ENCODE measurements around the gene COPB2.

- TF ChIP-seq ZNF585B (tag by site-specific recombination; IDR thresholded peaks at IDR 0.05) (no peak), ZNF658 (tag by site-specific recombination; IDR thresholded peaks at IDR 0.05) (no peak), SP3 (tag by site-specific recombination; IDR thresholded peaks at IDR 0.05) (no peak), ZNF23 (tag by site-specific recombination; IDR thresholded peaks at IDR 0.05; ENCODE audit: borderline replicate concordance) (no peak), ZNF18 (tag by site-specific recombination; IDR thresholded peaks at IDR 0.05) (no peak), PRDM4 (tag by site-specific recombination; IDR thresholded peaks at IDR 0.05) (no peak), ZNF837 (tag by site-specific recombination; IDR thresholded peaks at IDR 0.05) (no peak), ZBTB17 (tag by site-specific recombination; IDR thresholded peaks at IDR 0.05) (no peak), ZNF558 (tag by site-specific recombination; IDR thresholded peaks at IDR 0.05) (no peak), ZNF768 (tag by site-specific recombination; IDR thresholded peaks at IDR 0.05) (no peak)
- TF ChIP-seq, protein P1, sequence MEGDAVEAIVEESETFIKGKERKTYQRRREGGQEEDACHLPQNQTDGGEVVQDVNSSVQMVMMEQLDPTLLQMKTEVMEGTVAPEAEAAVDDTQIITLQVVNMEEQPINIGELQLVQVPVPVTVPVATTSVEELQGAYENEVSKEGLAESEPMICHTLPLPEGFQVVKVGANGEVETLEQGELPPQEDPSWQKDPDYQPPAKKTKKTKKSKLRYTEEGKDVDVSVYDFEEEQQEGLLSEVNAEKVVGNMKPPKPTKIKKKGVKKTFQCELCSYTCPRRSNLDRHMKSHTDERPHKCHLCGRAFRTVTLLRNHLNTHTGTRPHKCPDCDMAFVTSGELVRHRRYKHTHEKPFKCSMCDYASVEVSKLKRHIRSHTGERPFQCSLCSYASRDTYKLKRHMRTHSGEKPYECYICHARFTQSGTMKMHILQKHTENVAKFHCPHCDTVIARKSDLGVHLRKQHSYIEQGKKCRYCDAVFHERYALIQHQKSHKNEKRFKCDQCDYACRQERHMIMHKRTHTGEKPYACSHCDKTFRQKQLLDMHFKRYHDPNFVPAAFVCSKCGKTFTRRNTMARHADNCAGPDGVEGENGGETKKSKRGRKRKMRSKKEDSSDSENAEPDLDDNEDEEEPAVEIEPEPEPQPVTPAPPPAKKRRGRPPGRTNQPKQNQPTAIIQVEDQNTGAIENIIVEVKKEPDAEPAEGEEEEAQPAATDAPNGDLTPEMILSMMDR (tag by site-specific recombination; IDR thresholded peaks at IDR 0.05): no peak
- TF ChIP-seq, protein P2, sequence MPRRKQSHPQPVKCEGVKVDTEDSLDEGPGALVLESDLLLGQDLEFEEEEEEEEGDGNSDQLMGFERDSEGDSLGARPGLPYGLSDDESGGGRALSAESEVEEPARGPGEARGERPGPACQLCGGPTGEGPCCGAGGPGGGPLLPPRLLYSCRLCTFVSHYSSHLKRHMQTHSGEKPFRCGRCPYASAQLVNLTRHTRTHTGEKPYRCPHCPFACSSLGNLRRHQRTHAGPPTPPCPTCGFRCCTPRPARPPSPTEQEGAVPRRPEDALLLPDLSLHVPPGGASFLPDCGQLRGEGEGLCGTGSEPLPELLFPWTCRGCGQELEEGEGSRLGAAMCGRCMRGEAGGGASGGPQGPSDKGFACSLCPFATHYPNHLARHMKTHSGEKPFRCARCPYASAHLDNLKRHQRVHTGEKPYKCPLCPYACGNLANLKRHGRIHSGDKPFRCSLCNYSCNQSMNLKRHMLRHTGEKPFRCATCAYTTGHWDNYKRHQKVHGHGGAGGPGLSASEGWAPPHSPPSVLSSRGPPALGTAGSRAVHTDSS (tag by site-specific recombination; IDR thresholded peaks at IDR 0.05): no peak
Measured at GRCh38 chr3:139338405-139338804, 51.0 kb downstream of the COPB2 start.

All from HEK293 (cell line).